HEK293 (cell line): ENCODE results near the gene RABL3.

ENCODE experiments used
- CTCF ChIA-PET: fragments of 350-600 bp; formaldehyde crosslinking; extraction: SDS; loops from one replicate; lab custom pipeline; 2021; ENCODE audit warnings: antibody characterized with exemption; lab: Yijun Ruan, JAX
- POLR2A ChIA-PET: fragments of 300-600 bp; formaldehyde crosslinking; extraction: SDS; loops from one replicate; lab custom pipeline; 2020; ENCODE audit warnings: antibody characterized with exemption, inconsistent platforms; lab: Yijun Ruan, JAX
- H3K27ac ChIP-seq: fragments of 200-500 bp; sonication (Bioruptor generic); 2 replicates; pipeline ENCODE4 v1.5.1; 2014; ENCODE audit warnings: low read depth, low read length, control low read depth, inconsistent platforms; ENCODE audit errors: extremely low read depth
- H3K36me3 ChIP-seq, 2 experiments: fragments of 200-500 bp in 1 of 2; sonication (Bioruptor generic) in 1 of 2; 1 replicate in 1 of 2; 2 replicates in 1 of 2; pipeline ENCODE4 v1.5.1; 2014 to 2017; ENCODE audit warnings: inconsistent platforms in 2 of 2, low read length in 2 of 2; ENCODE audit not compliant: control insufficient read depth in 2 of 2, insufficient read depth in 1 of 2
- H3K4me1 ChIP-seq: fragments of 200-500 bp; sonication (Bioruptor generic); 2 replicates; pipeline ENCODE4 v1.5.1; 2014; ENCODE audit warnings: mild to moderate bottlenecking, low read length, inconsistent platforms; ENCODE audit not compliant: control insufficient read depth, insufficient read depth
- H3K4me3 ChIP-seq: 2 replicates; pipeline ENCODE4 v1.5.1; 2011; ENCODE audit warnings: low read depth, mild to moderate bottlenecking, control low read depth, low read length, moderate library complexity
- H3K9me3 ChIP-seq: fragments of 200-500 bp; sonication (Bioruptor generic); 2 replicates; pipeline ENCODE4 v1.5.1; 2014; ENCODE audit warnings: low read depth, low read length, inconsistent platforms; ENCODE audit not compliant: control insufficient read depth, insufficient read depth
- AEBP2 ChIP-seq: fragments of 450-650 bp; formaldehyde crosslinking; IDR thresholded peaks from 2 replicates; pipeline ENCODE4 v1.5.1; 2016; ENCODE audit warnings: missing biosample characterization, missing genetic modification characterization, borderline replicate concordance
- CTCF ChIP-seq: fragments of 450-650 bp; formaldehyde crosslinking; IDR thresholded peaks from 2 replicates; pipeline ENCODE4 v1.5.1; 2016; ENCODE audit warnings: missing biosample characterization, missing genetic modification characterization
- OVOL3 ChIP-seq: fragments of 450-650 bp; formaldehyde crosslinking; IDR thresholded peaks from 2 replicates; pipeline ENCODE4 v1.5.1; 2016; ENCODE audit warnings: missing biosample characterization, missing genetic modification characterization
- SCRT2 ChIP-seq: fragments of 450-650 bp; formaldehyde crosslinking; IDR thresholded peaks from 2 replicates; pipeline ENCODE4 v1.5.1; 2016; ENCODE audit warnings: missing biosample characterization, missing genetic modification characterization
- SP3 ChIP-seq: fragments of 450-650 bp; formaldehyde crosslinking; IDR thresholded peaks from 2 replicates; pipeline ENCODE4 v1.5.1; 2016; ENCODE audit warnings: missing biosample characterization, missing genetic modification characterization
- TRIM28 ChIP-seq: IDR thresholded peaks from 2 replicates; pipeline ENCODE4 v1.6.1; 2011; ENCODE audit warnings: low read length, control low read depth, borderline replicate concordance
- WT1 ChIP-seq: fragments of 450-650 bp; formaldehyde crosslinking; IDR thresholded peaks from 2 replicates; pipeline ENCODE4 v1.5.1; 2016; ENCODE audit warnings: missing biosample characterization, missing genetic modification characterization
- ZFP37 ChIP-seq: fragments of 450-650 bp; formaldehyde crosslinking; IDR thresholded peaks from 2 replicates; pipeline ENCODE4 v1.5.1; 2016; ENCODE audit warnings: missing biosample characterization, missing genetic modification characterization
- ZNF155 ChIP-seq: fragments of 450-650 bp; formaldehyde crosslinking; IDR thresholded peaks from 2 replicates; pipeline ENCODE4 v1.5.1; 2016; ENCODE audit warnings: missing biosample characterization, missing genetic modification characterization
- ZNF184 ChIP-seq: fragments of 450-650 bp; IDR thresholded peaks from 2 replicates; pipeline ENCODE4 v1.5.1; 2018; ENCODE audit warnings: missing biosample characterization, mild to moderate bottlenecking, missing genetic modification characterization
- ZNF211 ChIP-seq: fragments of 450-650 bp; formaldehyde crosslinking; IDR thresholded peaks from 2 replicates; pipeline ENCODE4 v1.5.1; 2016; ENCODE audit warnings: low read depth, missing biosample characterization, missing genetic modification characterization
- ZNF223 ChIP-seq: fragments of 450-650 bp; formaldehyde crosslinking; IDR thresholded peaks from 2 replicates; pipeline ENCODE4 v1.5.1; 2016; ENCODE audit warnings: missing biosample characterization, missing genetic modification characterization
- ZNF280C ChIP-seq: fragments of 450-650 bp; formaldehyde crosslinking; IDR thresholded peaks from 2 replicates; pipeline ENCODE4 v1.5.1; 2016; ENCODE audit warnings: missing biosample characterization, missing genetic modification characterization
- ZNF404 ChIP-seq: fragments of 450-650 bp; formaldehyde crosslinking; IDR thresholded peaks from 2 replicates; pipeline ENCODE4 v1.5.1; 2017; ENCODE audit warnings: missing biosample characterization, missing genetic modification characterization
- ZNF416 ChIP-seq: fragments of 450-650 bp; formaldehyde crosslinking; IDR thresholded peaks from 2 replicates; pipeline ENCODE4 v1.5.1; 2016; ENCODE audit warnings: missing biosample characterization, missing genetic modification characterization
- ZNF529 ChIP-seq: fragments of 450-650 bp; formaldehyde crosslinking; IDR thresholded peaks from 2 replicates; pipeline ENCODE4 v1.5.1; 2017; ENCODE audit warnings: missing genetic modification characterization, missing biosample characterization; ENCODE audit not compliant: insufficient replicate concordance
- ZNF530 ChIP-seq: fragments of 450-650 bp; formaldehyde crosslinking; IDR thresholded peaks from 2 replicates; pipeline ENCODE4 v1.5.1; 2016; ENCODE audit warnings: low read depth, missing biosample characterization, missing genetic modification characterization
- ZNF548 ChIP-seq: fragments of 450-650 bp; formaldehyde crosslinking; IDR thresholded peaks from 2 replicates; pipeline ENCODE4 v1.5.1; 2016; ENCODE audit warnings: missing biosample characterization, missing genetic modification characterization
- ZNF596 ChIP-seq: fragments of 450-650 bp; IDR thresholded peaks from 2 replicates; pipeline ENCODE4 v1.5.0; 2018; ENCODE audit warnings: missing biosample characterization, mild to moderate bottlenecking, missing genetic modification characterization, moderate library complexity
- ZNF610 ChIP-seq: fragments of 450-650 bp; formaldehyde crosslinking; IDR thresholded peaks from 2 replicates; pipeline ENCODE4 v1.5.1; 2016; ENCODE audit warnings: missing biosample characterization, missing genetic modification characterization, borderline replicate concordance
- TF ChIP-seq, protein P1 (sequence below): fragments of 450-650 bp; formaldehyde crosslinking; IDR thresholded peaks from 2 replicates; pipeline ENCODE4 v1.5.1; 2016; ENCODE audit warnings: missing biosample characterization, missing genetic modification characterization
- TF ChIP-seq, protein P2 (sequence below): sonication (generic); formaldehyde crosslinking; IDR thresholded peaks from 2 replicates; pipeline ENCODE4 v1.8.1; 2022; ENCODE audit warnings: mild to moderate bottlenecking, moderate library complexity, missing genetic modification reagents
- TF ChIP-seq, protein P3 (sequence below): fragments of 450-650 bp; formaldehyde crosslinking; optimal IDR thresholded peaks from 2 replicates; pipeline ENCODE3; 2016; ENCODE audit warnings: missing biosample characterization, mild to moderate bottlenecking, missing genetic modification characterization

The RABL3 gene

GRCh38 chr3:120682095-120682681, 60.1 kb downstream of the RABL3 start, which contains the start of gene HGD:
Gene HGD, minus strand, starts transcription at chr3:120682239. Its CDS starts 128 bp downstream, at chr3:120682111.
- no peak within 1 kb of the TSS for H3K4me3 ChIP-seq
- CTCF ChIA-PET, result no interaction called here

GRCh38 chr3:120681506-120682038, 60.7 kb downstream of the RABL3 start:
- Histone ChIP-seq H3K27ac (no peak overlapping the region), H3K36me3 (no peaks in the 10 kb centered on the region), H3K4me1 (no peaks in the 10 kb centered on the region), H3K9me3 (no peaks in the 10 kb centered on the region), H3K4me3 (no peak overlapping the region)
- POLR2A ChIA-PET, result no interaction called here
- CTCF ChIA-PET, result no interaction called here
- TF ChIP-seq CTCF (tag by site-specific recombination) (no peak), ZNF548 (tag by site-specific recombination) (no peak), SP3 (tag by site-specific recombination) (no peak), ZNF530 (tag by site-specific recombination) (no peak), ZNF280C (no peak), ZNF596 (no peak), ZNF223 (tag by site-specific recombination) (no peak), ZNF184 (no peak), ZNF155 (no peak)
- TF ChIP-seq, protein P1, sequence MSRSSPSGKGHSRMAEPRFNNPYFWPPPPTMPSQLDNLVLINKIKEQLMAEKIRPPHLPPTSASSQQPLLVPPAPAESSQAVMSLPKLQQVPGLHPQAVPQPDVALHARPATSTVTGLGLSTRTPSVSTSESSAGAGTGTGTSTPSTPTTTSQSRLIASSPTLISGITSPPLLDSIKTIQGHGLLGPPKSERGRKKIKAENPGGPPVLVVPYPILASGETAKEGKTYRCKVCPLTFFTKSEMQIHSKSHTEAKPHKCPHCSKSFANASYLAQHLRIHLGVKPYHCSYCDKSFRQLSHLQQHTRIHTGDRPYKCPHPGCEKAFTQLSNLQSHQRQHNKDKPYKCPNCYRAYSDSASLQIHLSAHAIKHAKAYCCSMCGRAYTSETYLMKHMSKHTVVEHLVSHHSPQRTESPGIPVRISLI (tag by site-specific recombination), result no peak

More at GRCh38 chr3:120682095-120682681, 60.1 kb downstream of the RABL3 start, which contains the start of gene HGD:
- H3K9me3 ChIP-seq, result no peaks in the 10 kb centered on the region
- H3K4me1 ChIP-seq, result no peaks in the 10 kb centered on the region
- no peak within 1 kb of the TSS for H3K27ac ChIP-seq
- TF ChIP-seq, protein P2, sequence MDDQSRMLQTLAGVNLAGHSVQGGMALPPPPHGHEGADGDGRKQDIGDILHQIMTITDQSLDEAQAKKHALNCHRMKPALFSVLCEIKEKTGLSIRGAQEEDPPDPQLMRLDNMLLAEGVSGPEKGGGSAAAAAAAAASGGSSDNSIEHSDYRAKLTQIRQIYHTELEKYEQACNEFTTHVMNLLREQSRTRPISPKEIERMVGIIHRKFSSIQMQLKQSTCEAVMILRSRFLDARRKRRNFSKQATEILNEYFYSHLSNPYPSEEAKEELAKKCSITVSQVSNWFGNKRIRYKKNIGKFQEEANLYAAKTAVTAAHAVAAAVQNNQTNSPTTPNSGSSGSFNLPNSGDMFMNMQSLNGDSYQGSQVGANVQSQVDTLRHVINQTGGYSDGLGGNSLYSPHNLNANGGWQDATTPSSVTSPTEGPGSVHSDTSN (CRISPR knock-in tag), result no peak
- TF ChIP-seq CTCF (tag by site-specific recombination), result no peak
- TF ChIP-seq SCRT2 (tag by site-specific recombination), result no peak
- TF ChIP-seq AEBP2 (tag by site-specific recombination), result no peak
- TF ChIP-seq ZNF610, result no peak
- TF ChIP-seq WT1 (tag by site-specific recombination), result no peak
- TF ChIP-seq ZNF211 (tag by site-specific recombination), result no peak
- no peak for TF ChIP-seq ZNF404 (tag by site-specific recombination)
- TF ChIP-seq ZFP37 (tag by site-specific recombination), result no peak
- TF ChIP-seq, protein P3, sequence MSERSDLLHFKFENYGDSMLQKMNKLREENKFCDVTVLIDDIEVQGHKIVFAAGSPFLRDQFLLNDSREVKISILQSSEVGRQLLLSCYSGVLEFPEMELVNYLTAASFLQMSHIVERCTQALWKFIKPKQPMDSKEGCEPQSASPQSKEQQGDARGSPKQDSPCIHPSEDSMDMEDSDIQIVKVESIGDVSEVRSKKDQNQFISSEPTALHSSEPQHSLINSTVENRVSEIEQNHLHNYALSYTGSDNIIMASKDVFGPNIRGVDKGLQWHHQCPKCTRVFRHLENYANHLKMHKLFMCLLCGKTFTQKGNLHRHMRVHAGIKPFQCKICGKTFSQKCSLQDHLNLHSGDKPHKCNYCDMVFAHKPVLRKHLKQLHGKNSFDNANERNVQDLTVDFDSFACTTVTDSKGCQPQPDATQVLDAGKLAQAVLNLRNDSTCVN (tag by site-specific recombination), result no peak
- TF ChIP-seq ZNF529 (tag by site-specific recombination), result no peak
- no peak for TF ChIP-seq OVOL3 (tag by site-specific recombination)
- TF ChIP-seq ZNF416 (tag by site-specific recombination), result no peak
- TF ChIP-seq TRIM28, result no peak
- TF ChIP-seq ZNF596, result no peak
- H3K36me3 ChIP-seq, result no peaks in the 10 kb centered on the region
- POLR2A ChIA-PET, result no interaction called here
